Uterus (tissue), 4 donors: Measurements from ENCODE around the gene BMP6. TPM values are rescaled to one million over a fixed set of nuclear protein-coding genes. Genes with fewer than 3 reads are reported as not detected.

Source experiments
- DNase-seq, 2 donors: peaks; one replicate each; pipeline ENCODE4 v3.0.0-alpha.2; 2019 to 2020
- H3K27ac ChIP-seq, 2 donors: fragments of 200-600 bp; sonication (generic); 1 replicate in 1 of 2; 2 replicates in 1 of 2; pipeline ENCODE4 v1.5.1; 2016 to 2018
- H3K27me3 ChIP-seq, 2 donors: fragments of 200-600 bp; sonication (generic); one replicate each; pipeline ENCODE4 v1.5.1; 2018 to 2019; ENCODE audit warnings: control low read depth in 1 of 2
- H3K36me3 ChIP-seq, 2 donors: fragments of 200-600 bp; sonication (generic); one replicate each; pipeline ENCODE4 v1.5.1; 2019; ENCODE audit warnings: control low read depth in 1 of 2
- H3K4me1 ChIP-seq, 2 donors: fragments of 200-600 bp; sonication (generic); one replicate each; pipeline ENCODE4 v1.5.1; 2018 to 2019; ENCODE audit warnings: control low read depth in 1 of 2
- H3K4me3 ChIP-seq, 2 donors: fragments of 200-600 bp; sonication (generic); 1 replicate in 1 of 2; 2 replicates in 1 of 2; pipeline ENCODE4 v1.5.1; 2018 to 2019; ENCODE audit warnings: mild to moderate bottlenecking in 1 of 2
- H3K9me3 ChIP-seq, 2 donors: fragments of 200-600 bp; sonication (generic); one replicate each; pipeline ENCODE4 v1.5.1; 2019; ENCODE audit warnings: control low read depth in 1 of 2
- CTCF ChIP-seq, 4 experiments: fragments of 200-600 bp in 2 of 4; fragments of 450-650 bp in 2 of 4; sonication (generic) in 2 of 4; IDR thresholded peaks; one replicate each; pipeline ENCODE4 v1.5.1; 2016 to 2019; ENCODE audit warnings: antibody characterized with exemption in 4 of 4, mild to moderate bottlenecking in 2 of 4, moderate library complexity in 1 of 4
- POLR2A ChIP-seq, 2 donors: fragments of 450-650 bp; IDR thresholded peaks; one replicate each; pipeline ENCODE4 v1.6.1; 2016; ENCODE audit warnings: antibody characterized with exemption in 2 of 2, mild to moderate bottlenecking in 1 of 2, moderate library complexity in 1 of 2
- intact Hi-C: fragments of 100-400 bp; cut with DNase I; formaldehyde crosslinking; loops from one replicate; pipeline ENCODE4 v1.15.1; 2023; ENCODE audit warnings: low total_unique reads
- total RNA-seq, 4 donors: library from RNA; depleted of rRNA in 3 of 4; stranded (reverse); fragments of >200 nt in 3 of 4; gene quantifications; one replicate each; pipeline versions ENCODE4 v1.1.0 to v1.2.4, GENCODE V29; 2014 to 2023
- donor health status: DM: yes; HTN: yes; CAD: no.

BMP6 gene
- total RNA-seq, 4 donors from 2014 or later = 2.2 to 8.5 (median 4.4) TPM

- no peaks in the 10 kb centered on the region for H3K27me3 ChIP-seq
- no peak overlapping the region for H3K4me3 ChIP-seq
- H3K4me1 ChIP-seq = no peaks in the 10 kb centered on the region
- no peaks in the 10 kb centered on the region for H3K9me3 ChIP-seq
- no peak overlapping the region for H3K27ac ChIP-seq
- DNase-seq = no peak
- TF ChIP-seq POLR2A (IDR thresholded peaks at IDR 0.05) (no peak), CTCF (IDR thresholded peaks at IDR 0.05) (no peak)
- H3K36me3 ChIP-seq = no peaks in the 10 kb centered on the region
- intact Hi-C loops = no loop called here
These were observed 153.7 kb downstream of the BMP6 start for GRCh38 chr6:7879579-7879978.

DNA sequence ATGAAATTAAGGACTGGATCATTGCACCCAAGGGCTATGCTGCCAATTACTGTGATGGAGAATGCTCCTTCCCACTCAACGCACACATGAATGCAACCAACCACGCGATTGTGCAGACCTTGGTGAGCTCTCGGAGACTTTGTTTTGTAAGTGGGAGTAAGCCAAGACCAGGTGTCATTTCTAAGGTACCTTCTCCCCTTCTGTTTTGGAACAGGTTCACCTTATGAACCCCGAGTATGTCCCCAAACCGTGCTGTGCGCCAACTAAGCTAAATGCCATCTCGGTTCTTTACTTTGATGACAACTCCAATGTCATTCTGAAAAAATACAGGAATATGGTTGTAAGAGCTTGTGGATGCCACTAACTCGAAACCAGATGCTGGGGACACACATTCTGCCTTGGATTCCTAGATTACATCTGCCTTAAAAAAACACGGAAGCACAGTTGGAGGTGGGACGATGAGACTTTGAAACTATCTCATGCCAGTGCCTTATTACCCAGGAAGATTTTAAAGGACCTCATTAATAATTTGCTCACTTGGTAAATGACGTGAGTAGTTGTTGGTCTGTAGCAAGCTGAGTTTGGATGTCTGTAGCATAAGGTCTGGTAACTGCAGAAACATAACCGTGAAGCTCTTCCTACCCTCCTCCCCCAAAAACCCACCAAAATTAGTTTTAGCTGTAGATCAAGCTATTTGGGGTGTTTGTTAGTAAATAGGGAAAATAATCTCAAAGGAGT lies 154.2 kb downstream of the BMP6 start:
- TF ChIP-seq CTCF (IDR thresholded peaks at IDR 0.05) (no peak), POLR2A (IDR thresholded peaks at IDR 0.05) (no peak)
- no peak overlapping the region for H3K4me3 ChIP-seq
- H3K4me1 ChIP-seq = no peaks in the 10 kb centered on the region
- no peaks in the 10 kb centered on the region for H3K36me3 ChIP-seq
- no peaks in the 10 kb centered on the region for H3K27me3 ChIP-seq
- no peak overlapping the region for H3K27ac ChIP-seq
- intact Hi-C loops = no loop called here
- no peak for DNase-seq
- no peaks in the 10 kb centered on the region for H3K9me3 ChIP-seq

DNA sequence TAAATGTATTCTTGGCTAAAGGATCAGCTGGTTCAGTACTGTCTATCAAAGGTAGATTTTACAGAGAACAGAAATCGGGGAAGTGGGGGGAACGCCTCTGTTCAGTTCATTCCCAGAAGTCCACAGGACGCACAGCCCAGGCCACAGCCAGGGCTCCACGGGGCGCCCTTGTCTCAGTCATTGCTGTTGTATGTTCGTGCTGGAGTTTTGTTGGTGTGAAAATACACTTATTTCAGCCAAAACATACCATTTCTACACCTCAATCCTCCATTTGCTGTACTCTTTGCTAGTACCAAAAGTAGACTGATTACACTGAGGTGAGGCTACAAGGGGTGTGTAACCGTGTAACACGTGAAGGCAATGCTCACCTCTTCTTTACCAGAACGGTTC lies 154.8 kb downstream of the BMP6 start:
- no peak overlapping the region for H3K27ac ChIP-seq
- intact Hi-C loops = no loop called here
- no peak overlapping the region for H3K4me3 ChIP-seq
- no peaks in the 10 kb centered on the region for H3K36me3 ChIP-seq
- no peaks in the 10 kb centered on the region for H3K4me1 ChIP-seq
- H3K9me3 ChIP-seq = no peaks in the 10 kb centered on the region
- H3K27me3 ChIP-seq = no peaks in the 10 kb centered on the region
- no peak for TF ChIP-seq POLR2A (IDR thresholded peaks at IDR 0.05)
- TF ChIP-seq CTCF (IDR thresholded peaks at IDR 0.05) = no peak
- DNase-seq = no peak

DNA sequence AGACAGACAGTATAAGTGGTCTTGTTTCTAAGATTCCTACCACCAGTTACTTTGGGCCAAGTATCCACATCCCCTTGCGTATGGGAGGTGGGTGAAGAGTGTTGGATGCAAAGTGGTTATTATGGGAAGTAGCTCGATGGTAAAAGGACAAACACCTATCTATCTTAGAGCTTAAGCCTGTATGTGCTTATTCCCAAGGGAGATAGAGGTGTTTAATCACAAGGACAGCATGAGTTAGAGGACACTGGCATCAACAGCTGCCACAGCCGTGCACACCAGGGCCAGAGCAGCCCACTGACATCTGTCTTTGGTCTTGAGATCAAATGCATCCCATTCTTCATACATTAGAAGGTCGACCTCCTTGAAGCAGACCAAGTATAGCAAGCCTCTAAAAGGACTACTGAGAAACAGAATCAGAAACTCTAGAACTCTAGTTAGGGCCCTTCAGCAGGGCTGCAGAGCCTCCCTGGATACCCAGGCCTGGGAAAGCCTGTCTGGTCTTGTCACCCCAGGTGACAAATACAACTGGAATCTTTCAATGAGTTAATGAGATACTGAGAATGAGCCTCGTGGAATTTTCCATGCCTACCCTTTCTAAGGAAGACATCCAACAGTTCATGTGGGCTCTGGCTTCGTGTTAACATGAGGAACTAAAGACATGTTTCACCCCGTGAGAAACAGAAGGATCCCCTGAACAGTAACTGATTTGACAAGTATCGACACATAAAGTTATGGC lies 156.0 kb downstream of the BMP6 start:
- no peaks in the 10 kb centered on the region for H3K36me3 ChIP-seq
- no peaks in the 10 kb centered on the region for H3K4me1 ChIP-seq
- H3K9me3 ChIP-seq = no peaks in the 10 kb centered on the region
- DNase-seq = no peak
- TF ChIP-seq POLR2A (IDR thresholded peaks at IDR 0.05) (no peak), CTCF (IDR thresholded peaks at IDR 0.05) (no peak)
- no peaks in the 10 kb centered on the region for H3K27me3 ChIP-seq
- no peak overlapping the region for H3K27ac ChIP-seq
- H3K4me3 ChIP-seq = no peak overlapping the region
- intact Hi-C loops = no loop called here

DNA sequence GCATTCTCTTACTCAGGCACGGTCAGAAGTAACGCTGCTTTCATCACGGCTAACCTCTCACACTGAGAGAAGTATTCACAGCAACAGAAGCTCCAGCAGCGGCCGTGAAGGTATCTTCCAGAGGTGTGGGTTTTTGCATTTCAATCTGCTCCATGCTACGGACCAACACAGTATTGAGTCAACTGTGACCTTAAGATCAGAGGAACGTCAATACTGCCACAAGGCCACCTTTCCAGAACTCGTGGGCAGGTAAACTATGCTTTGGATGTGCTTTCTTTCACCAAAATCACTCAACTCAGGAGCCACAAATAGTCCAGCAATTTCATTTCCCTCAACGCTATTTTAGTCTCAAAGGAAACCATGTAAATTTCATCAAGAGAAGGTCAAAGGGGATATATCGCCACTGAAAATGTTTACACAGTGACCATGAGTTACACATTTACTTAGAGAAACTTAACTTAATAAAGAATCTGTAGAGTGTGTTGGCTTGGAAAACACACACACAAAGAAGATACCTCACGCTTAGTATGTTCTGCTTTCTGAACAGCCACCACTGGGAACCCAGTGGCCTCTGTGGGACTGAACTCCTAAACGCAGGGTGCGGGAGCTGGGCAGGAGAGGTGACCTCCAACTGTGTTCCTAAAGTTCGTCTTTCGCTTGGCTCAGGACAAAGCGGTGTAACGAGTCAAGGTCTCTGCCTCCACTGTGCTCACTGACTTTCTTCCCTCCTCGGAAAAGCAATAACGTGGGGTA lies 156.8 kb downstream of the BMP6 start:
- Histone ChIP-seq H3K4me3 (no peak overlapping the region), H3K27me3 (no peaks in the 10 kb centered on the region), H3K27ac (no peak overlapping the region), H3K36me3 (no peaks in the 10 kb centered on the region), H3K9me3 (no peaks in the 10 kb centered on the region), H3K4me1 (no peaks in the 10 kb centered on the region)
- TF ChIP-seq POLR2A (IDR thresholded peaks at IDR 0.05) = no peak
- no peak for TF ChIP-seq CTCF (IDR thresholded peaks at IDR 0.05)
- DNase-seq = no peak
- intact Hi-C loops = no loop called here
